Measurements from ENCODE around the gene FAHD2A.
"Not testable (repeated sequence)": the region's sequence is repeated elsewhere in the genome, so short reads cannot be mapped to it uniquely, and the experiment has no call there.

The FAHD2A gene, protein sequence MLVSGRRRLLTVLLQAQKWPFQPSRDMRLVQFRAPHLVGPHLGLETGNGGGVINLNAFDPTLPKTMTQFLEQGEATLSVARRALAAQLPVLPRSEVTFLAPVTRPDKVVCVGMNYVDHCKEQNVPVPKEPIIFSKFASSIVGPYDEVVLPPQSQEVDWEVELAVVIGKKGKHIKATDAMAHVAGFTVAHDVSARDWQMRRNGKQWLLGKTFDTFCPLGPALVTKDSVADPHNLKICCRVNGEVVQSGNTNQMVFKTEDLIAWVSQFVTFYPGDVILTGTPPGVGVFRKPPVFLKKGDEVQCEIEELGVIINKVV

DNA sequence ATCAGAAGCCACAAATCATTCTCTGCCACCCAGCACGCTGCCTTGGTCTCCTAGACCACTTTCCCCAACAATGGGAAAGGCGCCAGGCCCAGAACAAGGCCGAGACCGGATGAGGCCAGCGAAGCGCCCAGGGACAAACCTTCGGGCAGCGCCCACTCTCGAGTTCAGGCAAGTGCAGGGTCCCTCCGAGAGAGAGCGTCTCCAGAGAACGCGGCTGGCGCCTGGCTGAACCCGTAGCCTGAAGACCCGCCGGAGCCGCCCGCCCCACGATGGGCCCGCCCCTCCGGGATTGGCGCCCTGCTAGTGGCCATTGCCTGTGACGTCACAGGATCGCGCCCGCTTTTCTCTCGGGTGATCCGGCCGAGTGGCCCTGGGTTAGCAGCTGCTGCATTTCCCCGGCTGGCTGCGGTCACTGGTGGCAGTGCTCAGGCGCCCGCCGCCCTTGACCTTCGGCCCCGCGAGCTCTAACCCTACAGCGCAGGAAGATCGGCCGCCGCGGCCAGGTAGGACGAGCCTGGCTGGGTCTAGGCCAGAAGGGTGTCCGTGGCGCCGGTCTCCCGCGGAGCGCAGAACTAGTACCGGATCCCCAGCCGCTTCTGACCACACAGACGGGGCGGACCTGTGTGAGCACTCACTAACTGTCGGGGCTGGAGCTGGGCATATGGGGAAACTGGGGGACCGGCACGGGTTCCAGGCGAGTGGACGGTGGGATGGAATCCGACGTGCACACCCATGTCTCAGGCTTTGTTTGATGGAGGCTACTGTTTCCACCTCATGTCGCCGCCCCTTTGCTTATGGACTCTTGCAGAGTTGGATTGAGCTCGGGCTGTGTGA, at the start of gene FAHD2A:
TSS of gene FAHD2A (plus strand) at position 339 of the 834 bp plus-strand sequence. CDS start 2,851 bp downstream, outside the sequence.
- DNase-seq (ENCODE audit: low read depth): peak; percentile 87

DNA sequence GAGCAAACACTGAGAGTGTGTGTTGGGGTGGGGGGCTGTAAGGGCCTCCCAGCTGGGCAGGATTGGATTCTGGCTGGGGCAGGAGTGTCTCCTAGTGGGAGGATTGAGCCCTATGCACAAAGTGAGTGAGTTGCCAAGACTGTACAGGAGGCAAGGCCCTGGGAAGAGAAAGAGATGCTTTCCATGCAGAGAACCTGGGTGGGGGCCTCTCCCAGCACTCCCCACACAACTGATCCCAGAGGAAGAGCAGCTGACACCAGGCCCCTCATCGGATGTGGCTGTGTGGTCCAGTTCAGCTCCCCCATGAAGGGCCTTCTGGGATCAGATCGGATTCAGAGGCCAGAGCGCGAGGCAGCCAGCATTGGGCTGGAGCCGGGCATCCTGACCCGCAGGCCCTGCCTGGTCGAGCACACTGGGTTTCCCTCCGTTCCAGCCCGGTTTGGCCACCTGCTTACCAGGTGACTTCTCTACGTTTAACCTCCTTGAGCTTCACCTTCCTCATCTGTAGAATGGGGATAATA, 49.4 kb upstream of the FAHD2A start:
- DNase-seq (ENCODE audit: low read depth): no peak

DNA sequence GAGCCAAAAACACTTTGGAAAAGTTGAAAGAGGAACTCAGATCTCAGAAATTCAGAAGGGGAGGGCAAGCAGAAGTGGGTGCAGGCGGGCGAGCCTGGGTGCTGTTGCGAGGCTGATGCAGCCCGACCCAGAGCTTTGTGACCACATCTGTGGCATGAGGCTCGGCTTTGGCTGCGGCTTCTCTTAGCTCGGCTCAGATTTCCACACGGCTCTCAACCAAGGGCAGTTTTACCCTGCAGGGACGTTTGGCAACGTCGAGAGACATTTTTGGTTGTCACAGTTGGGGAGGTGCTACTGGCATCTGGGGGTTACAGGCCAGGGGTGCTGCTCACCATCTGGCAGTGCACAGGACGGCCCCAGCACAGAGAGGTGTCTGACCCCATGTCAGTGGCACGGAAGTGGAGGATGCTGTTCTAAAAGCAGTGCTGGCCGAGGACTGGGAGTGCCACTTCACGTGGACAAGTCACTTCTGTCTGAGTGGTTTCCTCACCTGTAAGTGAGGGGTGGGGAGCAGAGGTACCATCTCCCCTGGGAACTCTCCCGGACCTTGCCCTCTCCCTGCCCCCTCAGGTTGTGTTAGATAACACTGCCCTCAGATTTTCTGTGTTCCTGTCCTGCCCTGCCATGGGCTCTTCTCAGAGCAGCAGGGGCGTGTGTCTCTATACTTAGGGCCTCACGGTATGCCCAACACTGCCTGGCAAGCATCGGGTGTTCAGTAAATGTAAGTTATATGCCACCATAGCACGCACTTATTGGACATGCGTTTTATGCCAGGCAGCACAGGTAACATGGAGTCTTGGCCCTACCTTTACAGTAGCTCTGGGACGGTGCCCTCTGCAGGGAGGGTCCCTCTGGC, 48.7 kb upstream of the FAHD2A start:
- no peak for DNase-seq (ENCODE audit: low read depth)

DNA sequence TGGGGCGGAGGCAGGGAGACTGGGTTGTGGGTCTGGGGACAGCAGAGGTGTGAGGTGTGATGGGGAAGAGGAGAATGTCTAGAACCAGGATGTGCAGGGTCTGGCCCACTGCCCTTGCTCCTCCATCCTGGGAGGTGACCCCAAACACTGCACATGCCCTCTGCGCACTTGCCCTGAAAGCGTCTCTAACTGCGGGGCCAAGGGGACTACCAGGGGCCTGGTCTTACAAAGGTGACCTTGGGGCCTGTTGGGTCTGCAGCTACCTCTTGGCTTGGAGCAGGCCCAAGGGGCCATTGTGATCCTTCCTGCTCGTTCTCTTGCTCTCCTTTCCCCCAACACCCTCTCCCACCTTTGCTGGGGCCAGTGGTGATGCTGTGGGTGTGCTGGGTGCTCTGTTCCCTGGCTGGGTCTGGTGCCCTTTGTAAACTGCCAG, 48.0 kb upstream of the FAHD2A start:
- no peak for DNase-seq (ENCODE audit: low read depth)

DNA sequence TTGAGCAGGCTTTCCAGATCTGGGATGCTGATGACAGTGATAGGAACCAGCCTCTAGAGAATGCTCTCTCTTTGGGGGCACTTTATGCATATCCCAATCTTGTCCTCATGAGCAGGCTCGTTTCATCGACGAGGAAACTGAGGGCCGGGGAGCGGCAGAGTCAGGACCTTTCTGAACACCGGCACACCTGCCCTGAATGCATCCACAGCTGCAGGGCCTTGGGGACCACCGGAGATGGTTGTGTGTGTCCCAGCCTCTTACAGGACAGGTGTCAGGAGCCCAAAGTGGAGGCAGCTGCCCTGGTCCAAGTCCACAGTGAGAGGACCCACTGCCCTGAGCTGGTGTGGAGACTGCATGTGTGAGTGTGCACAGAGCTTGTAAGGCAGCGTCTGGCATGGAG, 47.6 kb upstream of the FAHD2A start:
- no peak for DNase-seq (ENCODE audit: low read depth)

DNA sequence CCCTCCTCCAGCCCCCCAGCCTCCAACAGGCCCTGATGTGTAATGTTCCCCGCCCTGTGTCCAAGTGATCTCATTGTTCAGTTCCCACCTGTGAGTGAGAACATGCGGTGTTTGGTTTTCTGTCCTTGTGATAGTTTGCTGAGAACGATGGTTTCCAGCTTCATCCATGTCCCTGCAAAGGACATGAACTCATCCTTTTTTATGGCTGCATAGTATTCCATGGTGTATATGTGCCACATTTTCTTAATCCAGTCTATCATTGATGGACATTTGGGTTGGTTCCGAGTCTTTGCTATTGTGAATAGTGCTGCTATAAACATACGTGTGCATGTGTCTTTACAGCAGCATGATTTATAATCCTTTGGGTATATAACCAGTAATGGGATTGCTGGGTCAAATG, 47.0 kb upstream of the FAHD2A start:
- not testable (repeated sequence) for DNase-seq (ENCODE audit: low read depth)

DNA sequence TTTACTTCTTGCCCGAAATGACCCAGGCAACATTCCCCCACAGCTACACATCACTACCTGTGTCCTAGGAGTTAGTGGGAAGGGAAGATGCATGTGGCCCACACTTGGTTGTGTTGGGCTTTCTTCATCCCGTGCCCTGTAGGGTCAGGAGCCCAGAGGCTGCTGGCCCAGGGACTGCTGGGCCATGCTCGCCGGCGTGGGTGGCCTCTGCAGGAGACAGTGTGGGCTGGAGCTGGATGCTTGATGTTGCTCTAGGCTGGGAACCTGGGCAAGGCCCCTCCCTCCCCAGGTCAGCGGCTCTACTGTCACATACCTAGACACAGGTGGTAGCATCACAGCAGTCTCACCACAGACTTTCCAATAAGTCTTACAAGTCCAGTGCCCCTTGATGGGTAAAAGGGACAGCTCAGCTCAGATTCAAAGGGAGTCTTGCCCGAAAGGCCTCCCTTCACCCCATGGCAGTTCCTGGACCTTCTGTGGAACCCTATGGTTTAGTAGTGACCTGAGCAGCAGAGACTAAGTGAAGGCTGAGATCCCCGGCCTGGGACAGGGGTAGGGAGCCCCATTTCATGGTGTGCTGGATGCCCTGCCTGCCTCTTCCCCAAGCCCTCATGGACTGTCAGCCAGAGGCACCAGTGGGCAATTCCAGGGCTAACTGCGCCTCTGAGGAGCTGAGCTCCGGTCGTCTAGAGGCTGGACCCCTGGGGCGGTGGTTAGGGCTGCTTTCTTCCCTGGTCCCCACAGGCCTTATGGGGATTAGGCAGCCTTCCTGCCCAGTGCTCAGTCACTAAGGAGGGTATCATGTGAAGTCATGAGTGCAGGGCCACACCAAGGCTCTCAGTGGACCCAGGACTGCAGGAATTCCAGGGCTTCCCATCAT, 45.4 kb upstream of the FAHD2A start:
- no peak for DNase-seq (ENCODE audit: low read depth)

DNA sequence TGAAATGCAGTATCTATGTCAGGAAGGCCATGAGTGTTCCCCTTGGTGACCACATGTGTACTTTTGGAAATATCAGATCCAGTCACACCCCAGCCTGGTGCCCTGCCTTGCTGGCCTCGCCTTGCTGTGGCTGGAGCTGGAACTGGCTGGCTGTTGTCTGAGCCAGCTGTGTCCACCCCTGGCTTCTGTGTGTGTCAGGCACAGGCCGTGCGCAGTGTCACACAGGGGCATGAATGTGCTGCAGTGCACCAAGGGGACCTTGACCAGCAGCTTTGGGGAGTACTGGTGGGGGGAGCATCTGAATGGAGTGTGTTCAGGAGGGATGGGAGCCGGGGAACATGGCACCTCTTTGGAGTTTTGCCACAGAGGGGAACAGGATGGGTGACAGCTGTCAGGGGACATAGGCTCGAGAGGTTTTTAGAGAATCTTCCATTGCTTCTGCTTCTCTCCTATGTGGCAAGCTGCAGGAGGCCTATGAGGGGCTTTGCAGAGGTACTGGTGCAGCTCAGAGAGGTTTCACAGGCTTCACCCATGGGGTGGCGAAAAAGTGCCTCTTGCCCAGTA, 44.7 kb upstream of the FAHD2A start:
- no peak for DNase-seq (ENCODE audit: low read depth)

DNA sequence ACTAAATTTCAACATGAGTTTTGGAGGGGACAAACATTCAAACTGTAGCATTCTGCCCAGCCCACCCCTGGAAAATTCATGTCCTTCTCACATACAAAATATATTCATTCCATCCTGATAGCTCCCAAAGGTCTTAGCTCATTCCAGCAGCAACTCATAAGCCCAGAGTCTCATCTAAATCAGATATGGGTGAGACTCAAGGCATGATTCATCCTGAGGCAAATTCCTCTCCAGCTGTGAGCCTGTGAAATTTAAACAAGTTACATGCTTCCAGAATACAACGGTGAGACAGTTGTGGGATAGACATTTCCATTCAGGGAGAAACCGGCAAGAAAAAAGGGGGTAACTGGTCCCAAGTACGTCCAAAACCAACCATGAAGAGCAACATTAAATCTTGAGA, 43.5 kb upstream of the FAHD2A start:
- no peak for DNase-seq (ENCODE audit: low read depth)

DNA sequence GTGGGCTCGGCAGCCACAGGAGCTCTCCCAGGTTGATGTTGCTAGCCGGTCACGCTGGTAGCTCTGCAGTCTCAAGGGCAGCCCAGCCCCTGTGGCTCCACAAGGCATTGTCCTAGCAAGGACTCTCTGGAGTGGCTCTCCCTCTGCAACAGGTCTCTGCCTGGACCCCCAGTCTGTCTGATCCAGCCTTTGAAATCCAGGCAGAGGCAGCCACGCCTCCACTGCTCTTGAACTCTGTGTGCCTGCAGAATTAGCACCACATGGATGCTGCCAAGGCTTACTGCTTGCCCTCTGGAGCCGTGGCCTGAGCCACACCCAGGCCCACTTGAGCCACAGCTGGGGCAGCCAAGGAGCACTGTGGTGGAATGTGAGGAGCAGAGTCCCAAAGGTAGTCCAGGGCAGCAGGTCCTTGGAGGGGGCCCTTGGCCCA, 43.0 kb upstream of the FAHD2A start:
- DNase-seq (ENCODE audit: low read depth): no peak

DNA sequence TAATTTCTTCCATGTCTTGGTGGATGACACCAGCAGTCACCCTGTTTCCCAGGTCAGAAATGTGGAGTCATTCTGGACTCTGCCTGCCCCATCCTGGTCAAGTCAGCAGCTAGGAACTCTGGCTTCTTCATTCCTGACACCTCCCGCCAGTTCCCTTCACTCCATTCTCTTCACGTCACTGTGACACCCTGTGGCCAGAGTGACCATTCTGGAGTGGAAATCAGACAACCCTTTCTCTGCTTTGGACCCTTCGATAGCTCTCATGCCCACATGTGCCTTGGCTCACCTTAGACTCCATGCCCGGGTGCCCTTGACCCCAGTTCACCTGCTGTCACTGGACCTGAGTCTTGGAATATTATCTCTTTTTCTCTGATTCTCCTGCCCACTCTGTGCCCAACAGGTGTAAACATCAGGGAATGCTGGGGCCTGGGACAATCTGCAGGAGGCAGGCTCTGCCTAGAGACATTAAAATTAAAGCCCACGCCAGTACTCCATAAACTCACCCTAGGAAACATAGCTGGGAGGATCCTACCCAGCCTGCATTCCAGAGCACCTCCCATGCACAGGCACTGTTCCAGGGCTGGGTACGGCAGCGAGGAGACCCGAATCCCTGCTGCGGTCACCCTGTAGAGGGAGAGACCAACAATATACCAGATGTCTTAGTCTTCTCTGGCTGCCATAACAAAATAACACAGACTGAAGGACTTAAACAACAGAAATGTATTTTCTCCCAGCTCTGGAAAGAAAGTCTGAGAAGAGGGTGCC, 41.1 kb upstream of the FAHD2A start:
- no peak for DNase-seq (ENCODE audit: low read depth)

DNA sequence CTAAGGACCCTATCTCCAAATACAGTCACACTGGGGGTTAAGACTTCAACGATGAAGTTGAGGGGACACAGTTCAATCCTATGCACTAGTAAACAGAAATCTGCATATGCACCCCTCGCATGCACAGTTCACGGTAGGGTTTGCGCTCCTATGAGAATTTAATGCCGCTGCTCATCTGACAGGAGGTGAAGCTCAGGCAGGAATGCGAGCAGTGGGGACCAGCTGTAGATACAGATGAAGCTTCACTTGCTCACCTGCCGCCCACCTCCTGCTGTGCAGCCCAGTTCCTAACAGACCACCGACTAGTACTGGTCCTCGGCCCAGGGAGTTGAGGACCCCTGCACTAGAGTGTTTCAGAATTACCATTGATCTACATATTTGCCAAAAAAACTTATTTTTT, 40.0 kb upstream of the FAHD2A start:
- DNase-seq (ENCODE audit: low read depth): no peak

DNA sequence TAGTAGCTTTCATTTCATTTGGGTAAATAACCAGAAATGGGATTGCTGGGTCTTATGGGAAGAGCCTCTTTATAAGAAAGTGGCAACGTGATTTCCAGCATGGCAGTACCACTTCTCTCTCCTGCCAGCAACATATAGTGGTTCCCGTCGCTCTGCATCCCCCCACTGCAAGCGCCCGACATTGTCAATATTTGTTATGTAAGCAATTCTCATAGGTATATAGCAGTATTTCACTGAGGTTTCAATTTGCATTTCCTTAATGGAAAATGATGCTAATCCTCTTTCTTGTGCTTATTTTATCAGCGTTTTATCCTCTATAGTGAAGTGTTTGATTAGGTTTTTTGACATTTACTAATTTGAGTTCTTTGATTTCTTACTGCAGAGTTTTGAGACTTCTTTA, 36.0 kb upstream of the FAHD2A start:
- no peak for DNase-seq (ENCODE audit: low read depth)

DNA sequence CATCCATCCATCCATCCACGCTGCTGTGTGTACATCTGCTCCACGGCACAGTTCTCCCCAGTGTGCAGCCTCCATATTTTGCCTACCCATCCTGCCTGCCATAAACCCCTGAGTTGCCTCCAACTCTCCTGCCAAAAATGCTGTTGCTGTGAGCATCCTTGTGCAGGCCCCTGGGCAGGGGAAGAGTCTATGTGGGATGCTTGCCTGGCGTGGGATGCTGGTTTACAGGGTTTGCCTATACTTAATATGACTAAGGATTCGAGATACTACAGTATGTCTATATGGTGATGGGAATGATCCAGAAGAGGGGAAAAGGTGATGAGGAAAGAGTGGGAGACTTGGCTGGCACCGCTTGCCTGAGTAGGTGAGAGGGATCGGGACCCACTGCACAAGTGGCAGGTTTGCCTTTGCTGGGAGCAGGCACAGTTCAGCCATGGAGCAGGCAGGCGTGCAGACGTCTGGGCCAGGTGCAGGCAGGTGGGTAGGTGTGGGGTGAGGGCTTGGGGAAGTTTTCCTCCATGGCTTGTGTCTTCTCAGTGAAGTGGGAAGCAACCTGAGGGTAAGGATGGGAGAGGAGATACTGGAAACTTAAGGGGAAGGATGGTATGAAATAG, 30.2 kb upstream of the FAHD2A start:
- DNase-seq (ENCODE audit: low read depth): no peak

DNA sequence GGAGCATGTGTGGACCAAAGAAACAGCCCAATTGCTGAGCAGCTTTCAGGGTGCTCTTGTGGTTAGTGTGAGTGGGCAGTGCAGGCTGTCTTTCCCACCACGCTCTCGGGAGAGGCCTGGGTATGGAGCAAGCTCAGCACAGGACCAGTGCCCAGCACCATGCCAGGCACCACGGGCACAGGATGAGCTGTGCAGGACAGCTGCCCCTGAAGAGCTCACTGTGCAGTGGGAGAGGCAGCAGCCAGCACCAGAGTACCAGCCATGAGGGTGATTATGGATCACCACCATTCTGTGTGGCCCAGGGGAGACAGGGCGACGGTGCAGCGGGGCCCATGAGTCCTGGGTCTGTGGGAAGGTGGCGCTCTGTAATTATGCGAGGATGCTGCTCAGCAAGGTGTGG, 29.7 kb upstream of the FAHD2A start:
- no peak for DNase-seq (ENCODE audit: low read depth)

DNA sequence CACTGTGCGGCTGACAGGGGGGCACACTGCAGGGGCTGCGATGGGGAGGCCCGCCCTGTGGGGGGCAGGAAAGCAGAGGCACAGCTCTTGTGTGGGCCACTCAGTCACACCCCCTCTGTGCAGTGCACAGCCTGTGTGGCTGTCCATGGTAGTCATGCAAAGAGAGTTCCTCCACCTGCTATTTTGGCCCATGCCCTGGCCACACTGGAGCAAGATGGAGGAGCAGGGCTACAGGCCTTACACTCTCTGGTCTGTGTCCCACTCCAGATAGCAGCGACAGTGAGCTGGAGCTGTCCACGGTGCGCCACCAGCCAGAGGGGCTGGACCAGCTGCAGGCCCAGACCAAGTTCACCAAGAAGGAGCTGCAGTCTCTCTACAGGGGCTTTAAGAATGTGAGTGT, 28.5 kb upstream of the FAHD2A start:
- DNase-seq (ENCODE audit: low read depth): no peak

DNA sequence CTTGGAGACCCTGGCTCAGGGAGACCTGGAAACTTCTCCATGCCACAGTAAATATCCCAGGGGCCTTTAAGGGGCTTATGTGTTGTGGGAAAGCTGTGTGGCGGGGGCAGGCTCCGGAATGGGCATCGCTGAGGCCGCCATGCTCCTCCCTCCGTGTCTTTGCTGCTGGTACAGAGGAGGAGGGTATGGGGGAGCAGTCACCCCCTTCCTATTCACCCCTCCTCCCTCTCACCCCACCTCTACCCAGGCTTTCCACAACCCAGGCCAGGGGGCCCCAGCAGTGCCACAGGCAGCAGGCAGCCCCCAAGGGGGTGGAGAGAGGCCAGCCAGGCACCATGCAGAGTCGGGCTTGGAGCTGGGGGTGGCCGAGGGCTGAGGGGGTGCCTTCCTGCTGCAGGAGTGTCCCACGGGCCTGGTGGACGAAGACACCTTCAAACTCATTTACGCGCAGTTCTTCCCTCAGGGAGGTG, 28.0 kb upstream of the FAHD2A start:
- no peak for DNase-seq (ENCODE audit: low read depth)

DNA sequence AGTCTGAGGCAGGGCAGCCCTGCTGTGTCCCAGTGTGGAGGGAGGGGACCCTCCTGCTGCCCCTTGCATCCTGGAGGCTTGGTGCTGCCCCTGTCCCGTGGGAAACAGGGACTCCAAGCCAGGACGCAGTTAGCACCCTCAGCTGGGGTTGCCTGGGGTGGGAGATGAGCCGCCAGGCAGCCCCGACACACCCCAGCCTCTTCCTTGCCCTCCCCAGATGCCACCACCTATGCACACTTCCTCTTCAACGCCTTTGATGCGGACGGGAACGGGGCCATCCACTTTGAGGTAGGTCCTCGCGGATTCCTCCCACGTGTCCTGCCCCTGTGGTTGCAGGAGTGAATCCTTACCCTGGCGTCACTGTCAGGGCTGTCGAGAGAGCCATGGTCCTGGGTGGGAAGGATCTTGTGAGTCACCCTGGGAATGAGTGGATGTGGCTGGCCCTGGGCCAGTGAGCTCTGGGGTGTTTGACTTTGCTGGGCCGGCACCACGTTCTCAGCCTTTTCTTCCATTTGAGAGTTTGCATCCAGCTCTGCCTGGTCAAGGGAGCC, 27.5 kb upstream of the FAHD2A start:
- DNase-seq (ENCODE audit: low read depth): no peak

DNA sequence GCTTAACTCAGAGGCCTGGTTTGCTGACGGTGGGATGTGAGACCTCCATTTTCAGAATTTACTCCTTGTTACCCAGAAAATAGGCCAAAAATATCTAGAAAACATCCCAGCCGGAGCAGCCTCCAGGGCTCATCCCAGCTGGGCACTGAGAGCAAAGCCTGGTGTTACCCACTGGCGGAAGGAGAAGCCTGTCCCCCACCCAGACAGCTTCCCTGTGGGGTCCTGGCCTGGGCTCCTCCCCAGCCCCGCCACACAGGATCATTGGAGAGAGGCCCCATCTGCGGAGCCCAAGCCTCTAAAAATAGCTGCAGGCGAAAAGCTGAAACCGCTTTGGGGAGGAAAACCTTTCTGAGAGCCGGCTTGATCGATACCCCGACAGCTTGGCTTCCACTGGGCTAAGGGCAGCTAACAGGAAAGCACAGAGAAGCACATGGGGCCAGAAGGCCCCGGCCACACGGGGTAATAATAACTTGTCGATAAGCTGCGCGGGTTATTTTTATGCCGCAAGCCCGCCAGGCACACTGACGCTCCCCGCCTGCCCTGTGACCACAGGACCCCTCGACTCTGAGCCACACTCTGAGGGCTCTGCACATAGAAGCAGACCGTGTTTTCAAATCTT, 26.9 kb upstream of the FAHD2A start:
- DNase-seq (ENCODE audit: low read depth): no peak

Data from activated gamma-delta T cell treated with anti-CD3 and anti-CD28 coated beads, Interleukin-2, amount 50 U/mL, for 16 hours (primary cell).